ENCODE data around the gene GHRHR. TPM values are rescaled to one million over a fixed set of nuclear protein-coding genes. Genes with fewer than 3 reads are reported as not detected.

The GHRHR gene
- polyA plus RNA-seq, 3 donors, result not detected

- intact Hi-C loops (cut with micrococcal nuclease), result no loop called here
- H3K27ac Mint-ChIP-seq, result no peak overlapping the region
These were observed 16.4 kb downstream of the GHRHR start for GRCh38 chr7:30980194-30980593.

GRCh38 chr7:30980751-30981150, 17.0 kb downstream of the GHRHR start:
- H3K9me3 Mint-ChIP-seq, result no peaks in the 10 kb centered on the region
- no peak overlapping the region for H3K4me3 Mint-ChIP-seq
- no peak overlapping the region for H3K9ac ChIP-seq (ENCODE audit: insufficient read depth, low read length, poor library complexity, severe bottlenecking)
- H4K20me1 ChIP-seq (ENCODE audit: insufficient read depth, low read length), result no peaks in the 10 kb centered on the region
- no peak for TF ChIP-seq CTCF (IDR thresholded peaks at IDR 0.05)
- H3K4me1 ChIP-seq (ENCODE audit: control insufficient read depth in 1 of 2, insufficient read depth in 2 of 2, low read length in 2 of 2), result no peaks in the 10 kb centered on the region
- no peak overlapping the region for H3K4me3 ChIP-seq (replicated peaks in 1 of 3; ENCODE audit: low read depth in 2 of 3, low read length in 3 of 3)
- no peaks in the 10 kb centered on the region for H3K79me2 ChIP-seq (ENCODE audit: insufficient read depth, low read length)
- no peak overlapping the region for H3K27ac ChIP-seq (ENCODE audit: low read depth in 1 of 2, low read length in 2 of 2)
- H3K36me3 ChIP-seq (replicated peaks in 1 of 2; ENCODE audit: control insufficient read depth in 1 of 2, insufficient read depth in 2 of 2, low read length in 2 of 2), result no peaks in the 10 kb centered on the region
- no peak overlapping the region for H3K27ac Mint-ChIP-seq
- WGBS (ENCODE audit: insufficient coverage), result 93% methylated on average over 4 of the region's 5 CpGs
- no peaks in the 10 kb centered on the region for H3K36me3 Mint-ChIP-seq
- intact Hi-C loops (cut with micrococcal nuclease), result no loop called here
- peaks cover 0 to 10% of the 10 kb centered on the region in 2 donors for H3K27me3 ChIP-seq (ENCODE audit: control insufficient read depth in 2 of 2, insufficient read depth in 2 of 2, low read length in 2 of 2)
- peaks cover 7 to 35% (median 13%) of the 10 kb centered on the region in 3 donors for H3K27me3 Mint-ChIP-seq (ENCODE audit: low read depth in 3 of 3)
- no peak overlapping the region for H2AFZ ChIP-seq (ENCODE audit: insufficient read depth, low read depth, low read length, poor library complexity, severe bottlenecking)
- H3K4me2 ChIP-seq (replicated peaks; ENCODE audit: extremely low read depth, low read length, poor library complexity, severe bottlenecking), result no peak overlapping the region
- no peak for DNase-seq
- no peaks in the 10 kb centered on the region for H3K9me3 ChIP-seq (replicated peaks in 1 of 2; ENCODE audit: control insufficient read depth in 1 of 2, insufficient read depth in 1 of 2, low read length in 2 of 2)
- peaks cover 2% of the 10 kb centered on the region for H3K4me1 Mint-ChIP-seq

More at GRCh38 chr7:30980194-30980593, 16.4 kb downstream of the GHRHR start:
- Histone ChIP-seq H3K4me2 (replicated peaks; ENCODE audit: extremely low read depth, low read length, poor library complexity, severe bottlenecking) (no peak overlapping the region), H3K9me3 (replicated peaks in 1 of 2; ENCODE audit: control insufficient read depth in 1 of 2, insufficient read depth in 1 of 2, low read length in 2 of 2) (no peaks in the 10 kb centered on the region), H3K4me1 (ENCODE audit: control insufficient read depth in 1 of 2, insufficient read depth in 2 of 2, low read length in 2 of 2) (no peaks in the 10 kb centered on the region), H4K20me1 (ENCODE audit: insufficient read depth, low read length) (no peaks in the 10 kb centered on the region), H2AFZ (ENCODE audit: insufficient read depth, low read depth, low read length, poor library complexity, severe bottlenecking) (no peak overlapping the region), H3K4me3 (replicated peaks in 1 of 3; ENCODE audit: low read depth in 2 of 3, low read length in 3 of 3) (no peak overlapping the region), H3K27me3 (ENCODE audit: control insufficient read depth in 2 of 2, insufficient read depth in 2 of 2, low read length in 2 of 2) (peaks cover 0 to 10% of the 10 kb centered on the region in 2 donors), H3K9ac (ENCODE audit: insufficient read depth, low read length, poor library complexity, severe bottlenecking) (no peak overlapping the region), H3K27ac (ENCODE audit: low read depth in 1 of 2, low read length in 2 of 2) (no peak overlapping the region), H3K36me3 (replicated peaks in 1 of 2; ENCODE audit: control insufficient read depth in 1 of 2, insufficient read depth in 2 of 2, low read length in 2 of 2) (no peaks in the 10 kb centered on the region), H3K79me2 (ENCODE audit: insufficient read depth, low read length) (no peaks in the 10 kb centered on the region)
- WGBS (ENCODE audit: insufficient coverage), result 85% methylated on average over 5 of the region's 7 CpGs
- DNase-seq, result no peak
- Mint-ChIP-seq H3K36me3 (no peaks in the 10 kb centered on the region), H3K9me3 (no peaks in the 10 kb centered on the region), H3K27me3 (ENCODE audit: low read depth in 3 of 3) (peaks cover 5 to 31% (median 16%) of the 10 kb centered on the region in 3 donors), H3K4me3 (no peak overlapping the region), H3K4me1 (peaks cover 2% of the 10 kb centered on the region)
- no peak for TF ChIP-seq CTCF (IDR thresholded peaks at IDR 0.05)

Data from CD14-positive monocyte (primary cell).